K562 (cell line): Measurements from ENCODE around the gene PREB. TPM values are rescaled to one million over a fixed set of nuclear protein-coding genes. Genes with fewer than 3 reads are reported as not detected.
A peak's percentile ranks its signal among the peaks of the same experiment; 100 is the strongest.

Experiments
- COPS2 ChIP-seq: fragments of 450-650 bp; conservative IDR thresholded peaks from 2 replicates; pipeline ENCODE4 v1.6.1; 2016; ENCODE audit warnings: mild to moderate bottlenecking, moderate library complexity
- CREB5 ChIP-seq: fragments of 250-450 bp; sonication (Bioruptor Pico); IDR thresholded peaks from 2 replicates; pipeline ENCODE4 v1.5.0; 2020; ENCODE audit warnings: mild to moderate bottlenecking
- FIP1L1 ChIP-seq: fragments of 200-400 bp; formaldehyde crosslinking; IDR thresholded peaks from 2 replicates; pipeline ENCODE4 v1.6.1; 2018; ENCODE audit warnings: mild to moderate bottlenecking, low read depth, low read length; ENCODE audit not compliant: poor library complexity, severe bottlenecking
- KLF13 ChIP-seq: fragments of 450-650 bp; IDR thresholded peaks from 2 replicates; pipeline ENCODE4 v1.6.1; 2016; ENCODE audit warnings: missing genetic modification characterization, low read depth, mild to moderate bottlenecking, missing compliant biosample characterization, moderate library complexity, borderline replicate concordance
- NBN ChIP-seq: fragments of 450-650 bp; IDR thresholded peaks from 2 replicates; pipeline ENCODE4 v1.6.1; 2016; ENCODE audit warnings: low read depth, mild to moderate bottlenecking
- NR4A1 ChIP-seq, 2 experiments: fragments of 250-450 bp in 1 of 2; fragments of 450-650 bp in 1 of 2; sonication (Bioruptor Pico) in 1 of 2; IDR thresholded peaks; 2 replicates each; pipeline versions ENCODE4 v1.4.0 to v1.6.1; 2016 to 2020; ENCODE audit warnings: mild to moderate bottlenecking in 2 of 2, missing compliant biosample characterization in 1 of 2, missing genetic modification characterization in 1 of 2, moderate library complexity in 1 of 2
- POLR2B ChIP-seq: fragments of 450-650 bp; IDR thresholded peaks from 2 replicates; pipeline ENCODE4 v1.6.1; 2018; ENCODE audit warnings: low read depth; ENCODE audit not compliant: partially characterized antibody
- POLR2G ChIP-seq: fragments of 200-400 bp; formaldehyde crosslinking; IDR thresholded peaks from 2 replicates; pipeline ENCODE4 v1.6.1; 2017; ENCODE audit warnings: low read depth, mild to moderate bottlenecking, antibody characterized with exemption, low read length, moderate library complexity
- SIRT6 ChIP-seq: IDR thresholded peaks from one replicate; pipeline ENCODE4 v1.6.1; 2012; ENCODE audit warnings: low read depth, mild to moderate bottlenecking, control low read depth, inconsistent platforms, low read length, moderate library complexity
- SNAPC5 ChIP-seq: fragments of 250-450 bp; sonication (Bioruptor Pico); IDR thresholded peaks from 2 replicates; pipeline ENCODE4 v1.8.0; 2021; ENCODE audit warnings: moderate library complexity, mild to moderate bottlenecking, inconsistent platforms
- STAT5A ChIP-seq: IDR thresholded peaks from 2 replicates; pipeline ENCODE4 v1.6.1; 2012; ENCODE audit warnings: low read length, inconsistent platforms, borderline replicate concordance
- TFAM ChIP-seq: fragments of 250-450 bp; sonication (Bioruptor Pico); conservative IDR thresholded peaks from 2 replicates; pipeline ENCODE4 v1.5.0; 2021; ENCODE audit warnings: mild to moderate bottlenecking, moderate library complexity
- TGIF2 ChIP-seq: sonication (generic); formaldehyde crosslinking; IDR thresholded peaks from 2 replicates; pipeline ENCODE4 v1.8.1; 2022; ENCODE audit warnings: mild to moderate bottlenecking, missing genetic modification reagents, moderate library complexity
- XRCC4 ChIP-seq: IDR thresholded peaks from one replicate; pipeline ENCODE4 v1.6.1; 2011; ENCODE audit not compliant: insufficient read depth, insufficient read length; ENCODE audit errors: extremely low read depth
- ZFP1 ChIP-seq: fragments of 450-650 bp; formaldehyde crosslinking; IDR thresholded peaks from 2 replicates; pipeline ENCODE4 v1.4.0; 2020; ENCODE audit warnings: mild to moderate bottlenecking, mixed read lengths
- ZNF584 ChIP-seq: fragments of 200-800 bp; sonication (Bioruptor generic); IDR thresholded peaks from 2 replicates; pipeline ENCODE4 v1.6.1; 2016; ENCODE audit warnings: low read depth, mild to moderate bottlenecking, missing genetic modification characterization, missing compliant biosample characterization
- ZNF766 ChIP-seq: fragments of 200-800 bp; sonication (Bioruptor generic); conservative IDR thresholded peaks from 2 replicates; pipeline ENCODE4 v1.6.1; 2016; ENCODE audit warnings: missing genetic modification characterization, missing compliant biosample characterization
- polyA plus RNA-seq, 8 experiments: library from polyadenylated mRNA; depleted of rRNA in 4 of 8; stranded (reverse) in 5 of 8; unstranded in 3 of 8; fragments of >200 nt; fragmentation: Nextera tagmentation in 2 of 8; fragmentation: Illumina TruSeq in 1 of 8; extraction: Ambion mirVana in 2 of 8; extraction: Trizol in 1 of 8; gene quantifications; 2 replicates each; pipeline versions ENCODE4 v1.2.1 to v1.2.3, GENCODE V29; 2011 to 2014; ENCODE audit warnings: inconsistent platforms in 1 of 8, missing spikeins in 1 of 8
- total RNA-seq, 7 experiments: library from RNA; depleted of rRNA in 6 of 7; stranded (reverse); fragments of >200 nt in 6 of 7; fragmentation: Illumina TruSeq in 2 of 7; extraction: Trizol in 2 of 7; gene quantifications; 2 replicates each; pipeline versions ENCODE4 v1.2.1 to v1.2.3, GENCODE V29; 2011 to 2021; ENCODE audit warnings: low replicate concordance in 1 of 7
- TF ChIP-seq, protein P1 (sequence below): fragments of 150-350 bp; conservative IDR thresholded peaks from 2 replicates; pipeline ENCODE4 v1.6.1; 2014; ENCODE audit warnings: low read length
- TF ChIP-seq, protein P2 (sequence below): fragments of 450-650 bp; conservative IDR thresholded peaks from 2 replicates; pipeline ENCODE4 v1.6.1; 2016; ENCODE audit warnings: missing genetic modification characterization, low read depth, mild to moderate bottlenecking, control low read depth, missing compliant biosample characterization
- TF ChIP-seq, protein P3 (sequence below): fragments of 450-650 bp; formaldehyde crosslinking; IDR thresholded peaks from 2 replicates; pipeline ENCODE4 v1.4.0; 2020; ENCODE audit warnings: mild to moderate bottlenecking, mixed read lengths

PREB gene
- total and polyA plus RNA-seq, 9 of the 15 experiments (the other 6 are each of a cell fraction or from before 2014, with no cell fraction given), result 35.1 to 84.2 (median 67.2) TPM

DNA sequence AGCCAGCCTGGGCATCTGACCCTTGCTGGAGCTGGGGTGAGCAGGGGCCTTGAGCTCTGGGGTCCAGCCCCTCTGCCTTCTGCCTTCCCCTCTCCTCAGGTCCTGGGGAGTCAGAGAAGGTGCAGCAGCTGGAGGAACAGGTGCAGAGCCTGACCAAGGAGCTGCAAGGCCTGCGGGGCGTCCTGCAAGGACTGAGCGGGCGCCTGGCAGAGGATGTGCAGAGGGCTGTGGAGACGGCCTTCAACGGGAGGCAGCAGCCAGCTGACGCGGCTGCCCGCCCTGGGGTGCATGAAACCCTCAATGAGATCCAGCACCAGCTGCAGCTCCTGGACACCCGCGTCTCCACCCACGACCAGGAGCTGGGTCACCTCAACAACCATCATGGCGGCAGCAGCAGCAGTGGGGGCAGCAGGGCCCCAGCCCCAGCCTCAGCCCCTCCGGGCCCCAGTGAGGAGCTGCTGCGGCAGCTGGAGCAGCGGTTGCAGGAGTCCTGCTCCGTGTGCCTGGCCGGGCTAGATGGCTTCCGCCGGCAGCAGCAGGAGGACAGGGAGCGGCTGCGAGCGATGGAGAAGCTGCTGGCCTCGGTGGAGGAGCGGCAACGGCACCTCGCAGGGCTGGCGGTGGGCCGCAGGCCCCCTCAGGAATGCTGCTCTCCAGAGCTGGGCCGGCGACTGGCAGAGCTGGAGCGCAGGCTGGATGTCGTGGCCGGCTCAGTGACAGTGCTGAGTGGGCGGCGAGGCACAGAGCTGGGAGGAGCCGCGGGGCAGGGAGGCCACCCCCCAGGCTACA, 52.3 kb downstream of the PREB start (continued):
- TF ChIP-seq, protein P1, sequence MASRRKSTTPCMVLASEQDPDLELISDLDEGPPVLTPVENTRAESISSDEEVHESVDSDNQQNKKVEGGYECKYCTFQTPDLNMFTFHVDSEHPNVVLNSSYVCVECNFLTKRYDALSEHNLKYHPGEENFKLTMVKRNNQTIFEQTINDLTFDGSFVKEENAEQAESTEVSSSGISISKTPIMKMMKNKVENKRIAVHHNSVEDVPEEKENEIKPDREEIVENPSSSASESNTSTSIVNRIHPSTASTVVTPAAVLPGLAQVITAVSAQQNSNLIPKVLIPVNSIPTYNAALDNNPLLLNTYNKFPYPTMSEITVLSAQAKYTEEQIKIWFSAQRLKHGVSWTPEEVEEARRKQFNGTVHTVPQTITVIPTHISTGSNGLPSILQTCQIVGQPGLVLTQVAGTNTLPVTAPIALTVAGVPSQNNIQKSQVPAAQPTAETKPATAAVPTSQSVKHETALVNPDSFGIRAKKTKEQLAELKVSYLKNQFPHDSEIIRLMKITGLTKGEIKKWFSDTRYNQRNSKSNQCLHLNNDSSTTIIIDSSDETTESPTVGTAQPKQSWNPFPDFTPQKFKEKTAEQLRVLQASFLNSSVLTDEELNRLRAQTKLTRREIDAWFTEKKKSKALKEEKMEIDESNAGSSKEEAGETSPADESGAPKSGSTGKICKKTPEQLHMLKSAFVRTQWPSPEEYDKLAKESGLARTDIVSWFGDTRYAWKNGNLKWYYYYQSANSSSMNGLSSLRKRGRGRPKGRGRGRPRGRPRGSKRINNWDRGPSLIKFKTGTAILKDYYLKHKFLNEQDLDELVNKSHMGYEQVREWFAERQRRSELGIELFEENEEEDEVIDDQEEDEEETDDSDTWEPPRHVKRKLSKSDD, result no peak
- TF ChIP-seq XRCC4, result no peak
- peak; percentile 8 for TF ChIP-seq FIP1L1
- TF ChIP-seq KLF13 (tag), result no peak
- TF ChIP-seq, protein P2, sequence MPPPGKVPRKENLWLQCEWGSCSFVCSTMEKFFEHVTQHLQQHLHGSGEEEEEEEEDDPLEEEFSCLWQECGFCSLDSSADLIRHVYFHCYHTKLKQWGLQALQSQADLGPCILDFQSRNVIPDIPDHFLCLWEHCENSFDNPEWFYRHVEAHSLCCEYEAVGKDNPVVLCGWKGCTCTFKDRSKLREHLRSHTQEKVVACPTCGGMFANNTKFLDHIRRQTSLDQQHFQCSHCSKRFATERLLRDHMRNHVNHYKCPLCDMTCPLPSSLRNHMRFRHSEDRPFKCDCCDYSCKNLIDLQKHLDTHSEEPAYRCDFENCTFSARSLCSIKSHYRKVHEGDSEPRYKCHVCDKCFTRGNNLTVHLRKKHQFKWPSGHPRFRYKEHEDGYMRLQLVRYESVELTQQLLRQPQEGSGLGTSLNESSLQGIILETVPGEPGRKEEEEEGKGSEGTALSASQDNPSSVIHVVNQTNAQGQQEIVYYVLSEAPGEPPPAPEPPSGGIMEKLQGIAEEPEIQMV (tag), result no peak
- no peak for TF ChIP-seq COPS2
- TF ChIP-seq POLR2B, result no peak
- no peak for TF ChIP-seq ZNF584 (CRISPR knock-in tag)
- TF ChIP-seq STAT5A, result no peak
- TF ChIP-seq SNAPC5 (CRISPR knock-in tag), result no peak
- no peak for TF ChIP-seq NBN
- TF ChIP-seq NR4A1 (CRISPR knock-in tag; IDR thresholded peaks at IDR 0.05), result peak; percentile 9; the same call in 1 of the 2 replicates
- no peak for TF ChIP-seq NR4A1 (tag; IDR thresholded peaks at IDR 0.05)
- TF ChIP-seq TFAM (CRISPR knock-in tag), result no peak
- no peak for TF ChIP-seq SIRT6
- peak; percentile 45; the same call in 1 of the 2 replicates for TF ChIP-seq POLR2G
- TF ChIP-seq CREB5, result no peak
- no peak for TF ChIP-seq TGIF2 (CRISPR knock-in tag)
- TF ChIP-seq, protein P3, sequence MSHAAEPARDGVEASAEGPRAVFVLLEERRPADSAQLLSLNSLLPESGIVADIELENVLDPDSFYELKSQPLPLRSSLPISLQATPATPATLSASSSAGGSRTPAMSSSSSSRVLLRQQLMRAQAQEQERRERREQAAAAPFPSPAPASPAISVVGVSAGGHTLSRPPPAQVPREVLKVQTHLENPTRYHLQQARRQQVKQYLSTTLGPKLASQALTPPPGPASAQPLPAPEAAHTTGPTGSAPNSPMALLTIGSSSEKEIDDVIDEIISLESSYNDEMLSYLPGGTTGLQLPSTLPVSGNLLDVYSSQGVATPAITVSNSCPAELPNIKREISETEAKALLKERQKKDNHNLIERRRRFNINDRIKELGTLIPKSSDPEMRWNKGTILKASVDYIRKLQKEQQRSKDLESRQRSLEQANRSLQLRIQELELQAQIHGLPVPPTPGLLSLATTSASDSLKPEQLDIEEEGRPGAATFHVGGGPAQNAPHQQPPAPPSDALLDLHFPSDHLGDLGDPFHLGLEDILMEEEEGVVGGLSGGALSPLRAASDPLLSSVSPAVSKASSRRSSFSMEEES (CRISPR knock-in tag), result no peak
- no peak for TF ChIP-seq ZNF766 (CRISPR knock-in tag)
- TF ChIP-seq ZFP1 (CRISPR knock-in tag), result no peak
